Stimulated activated CD4-positive, alpha-beta T cell treated with anti-CD3 and anti-CD28 coated beads, Interleukin-15, amount 100 ng/mL, for 1 hour (primary cell): Measurements from ENCODE around the gene EGFLAM.

Experiments
- DNase-seq, 2 donors: peaks; one replicate each; pipeline ENCODE4 v3.0.0-alpha.2; 2020; ENCODE audit warnings: low read depth in 1 of 2, low spot score in 1 of 2

Gene EGFLAM

GRCh38 chr5:38445374-38446028 lies 187.1 kb downstream of the EGFLAM start:
- DNase-seq, result no peak

- DNase-seq, result no peak
Observed at GRCh38 chr5:38446029-38446522, 187.7 kb downstream of the EGFLAM start.

- no peak for DNase-seq
Observed at GRCh38 chr5:38447056-38447455, 188.7 kb downstream of the EGFLAM start.

GRCh38 chr5:38447786-38448185 lies 189.4 kb downstream of the EGFLAM start:
- DNase-seq, result no peak

DNA sequence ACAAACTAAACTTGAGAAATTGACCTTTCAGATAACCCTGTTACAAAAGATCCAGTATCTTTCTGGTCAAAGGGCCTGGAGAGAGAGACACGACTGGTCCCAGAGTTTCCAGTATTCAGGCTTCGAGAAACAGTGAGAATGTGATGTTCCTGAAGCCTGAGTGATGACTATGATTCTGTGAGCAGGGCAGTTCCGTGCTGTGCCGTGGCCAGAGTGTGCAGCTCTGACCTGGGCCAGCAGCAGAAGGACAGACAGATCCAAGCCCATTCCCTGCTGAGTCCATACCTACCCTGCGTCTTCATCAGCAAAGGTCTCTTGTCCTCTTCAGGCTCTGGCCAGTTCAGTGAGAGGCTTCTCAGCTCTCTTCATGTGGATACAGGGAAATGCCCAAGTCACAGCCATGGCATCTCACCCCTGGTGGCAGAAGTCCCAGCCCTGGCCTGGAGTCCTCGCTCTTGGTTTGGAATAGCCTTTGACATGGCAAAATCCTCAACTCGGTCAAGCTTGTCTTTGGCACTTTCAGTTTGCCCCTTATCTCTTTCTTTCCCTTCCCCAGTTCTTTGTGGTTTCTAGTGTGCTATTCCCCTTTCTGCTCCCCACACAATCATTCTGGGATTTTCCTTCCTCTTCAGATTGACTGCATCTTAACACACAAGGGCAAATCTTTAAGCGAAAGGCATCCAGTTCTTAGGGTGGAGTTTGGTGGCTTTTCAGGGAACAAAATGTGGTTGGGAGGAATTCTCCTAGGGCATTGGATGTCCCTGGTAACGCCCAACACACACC lies 190.4 kb downstream of the EGFLAM start:
- no peak for DNase-seq

- no peak for DNase-seq
Observed at GRCh38 chr5:38450627-38451026, 192.3 kb downstream of the EGFLAM start.

DNA sequence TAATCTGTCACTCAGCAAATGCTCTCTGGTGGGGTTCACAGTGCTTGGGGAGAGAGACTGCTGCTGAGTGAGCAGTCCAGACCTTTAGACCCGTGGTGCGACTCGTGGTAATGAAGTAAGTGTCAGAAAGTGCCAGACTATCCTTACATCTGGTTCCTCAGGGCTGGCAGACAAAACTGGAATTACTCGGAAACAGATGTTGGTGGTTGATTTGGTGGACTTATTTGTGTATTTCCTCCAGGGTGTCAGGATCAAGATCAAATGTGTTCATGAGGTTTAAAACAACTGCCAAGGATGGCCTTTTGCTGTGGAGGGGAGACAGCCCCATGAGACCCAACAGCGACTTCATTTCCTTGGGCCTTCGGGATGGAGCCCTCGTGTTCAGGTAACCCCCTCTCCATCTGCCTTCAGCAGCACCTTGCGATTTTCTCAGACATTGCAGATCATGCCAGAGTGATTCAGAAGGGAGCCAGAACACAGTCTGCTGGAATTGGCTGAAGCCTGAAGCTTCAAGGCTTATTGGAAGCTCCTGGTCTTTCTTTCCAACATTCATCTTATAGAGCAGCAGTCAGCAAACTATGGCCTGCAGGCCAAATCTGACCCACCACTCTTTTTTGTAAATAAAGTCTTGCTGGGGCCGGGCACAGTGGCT lies 192.8 kb downstream of the EGFLAM start:
- DNase-seq, result no peak

GRCh38 chr5:38452201-38452600 lies 193.8 kb downstream of the EGFLAM start:
- DNase-seq, result no peak

DNA sequence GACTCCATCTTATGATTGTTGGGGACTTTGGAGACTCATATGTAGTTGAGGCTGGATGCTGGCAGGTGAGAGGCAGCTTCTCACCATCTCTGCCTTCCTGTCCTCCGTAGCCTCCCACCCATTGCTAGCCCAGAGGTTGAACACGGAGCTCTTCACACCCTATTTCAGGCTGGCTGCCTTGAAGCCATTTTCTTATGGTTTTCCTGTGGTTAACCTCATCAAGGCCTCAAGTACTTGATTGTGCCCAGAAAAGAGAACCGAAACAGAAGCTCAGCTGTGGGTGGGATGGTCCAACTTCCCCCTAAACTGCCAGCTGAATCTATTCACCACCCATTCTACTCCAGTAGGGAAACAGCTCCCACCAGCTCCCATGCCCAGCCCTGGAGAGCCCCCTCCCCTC lies 195.1 kb downstream of the EGFLAM start:
- DNase-seq, result no peak

GRCh38 chr5:38453921-38454320 lies 195.6 kb downstream of the EGFLAM start:
- DNase-seq, result no peak

DNA sequence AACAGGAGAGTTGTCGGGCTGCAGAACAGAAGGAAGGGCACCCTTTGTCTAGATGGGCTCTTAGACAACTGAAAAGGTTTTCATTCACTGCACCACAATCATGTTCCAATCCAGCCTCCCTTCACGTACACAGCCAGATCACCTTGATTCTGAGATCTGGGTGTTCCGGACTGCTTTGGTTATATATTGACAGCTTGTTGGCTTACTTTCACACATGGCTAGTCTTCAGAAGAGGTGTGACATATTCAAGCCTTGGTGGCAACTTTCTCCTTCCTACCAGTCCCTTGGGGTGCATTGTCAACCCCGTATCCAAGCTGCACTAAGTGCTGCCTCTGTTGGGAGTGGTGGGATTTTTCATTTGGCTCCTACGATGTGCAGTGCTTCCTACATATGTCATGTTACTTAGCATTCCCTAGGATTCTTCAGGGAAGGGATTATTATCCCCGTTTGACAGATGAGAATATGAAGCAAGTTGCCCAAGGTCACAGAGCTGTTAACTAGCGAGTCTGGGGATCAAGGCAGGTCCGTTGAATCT lies 197.5 kb downstream of the EGFLAM start:
- no peak for DNase-seq

GRCh38 chr5:38456657-38457399 lies 198.5 kb downstream of the EGFLAM start:
- no peak for DNase-seq

- no peak for DNase-seq
Observed at GRCh38 chr5:38458174-38458573, 199.8 kb downstream of the EGFLAM start.

DNA sequence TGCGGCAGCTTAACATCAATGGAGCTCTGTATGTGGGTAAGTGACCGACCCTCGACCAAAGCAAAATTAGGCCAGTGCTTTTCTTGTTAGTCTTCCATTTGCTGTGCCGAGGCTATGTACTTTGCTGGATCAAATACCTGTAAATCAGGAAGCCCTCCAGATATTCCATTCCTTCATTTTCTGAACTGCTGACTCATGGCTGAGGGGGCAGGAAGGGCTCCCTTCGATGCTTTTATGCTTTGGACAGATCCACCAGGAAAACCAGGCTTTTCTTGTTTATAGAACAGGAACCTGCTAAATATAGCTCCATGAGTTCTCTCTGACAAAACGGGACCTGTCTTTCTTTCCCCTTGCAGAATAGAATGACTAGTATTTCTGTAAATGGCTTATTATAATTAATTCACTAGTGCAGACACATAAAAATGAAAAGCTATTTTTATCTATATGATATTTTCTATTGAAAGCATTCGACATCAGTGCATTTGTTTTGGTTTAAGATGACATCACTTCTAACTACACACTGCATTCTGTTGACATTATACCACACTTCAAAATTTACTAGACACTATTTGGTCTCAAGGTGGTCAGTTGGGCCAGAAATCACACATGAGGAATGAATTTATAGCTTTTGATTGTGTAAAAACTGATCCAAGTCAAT lies 204.7 kb downstream of the EGFLAM start:
- no peak for DNase-seq

DNA sequence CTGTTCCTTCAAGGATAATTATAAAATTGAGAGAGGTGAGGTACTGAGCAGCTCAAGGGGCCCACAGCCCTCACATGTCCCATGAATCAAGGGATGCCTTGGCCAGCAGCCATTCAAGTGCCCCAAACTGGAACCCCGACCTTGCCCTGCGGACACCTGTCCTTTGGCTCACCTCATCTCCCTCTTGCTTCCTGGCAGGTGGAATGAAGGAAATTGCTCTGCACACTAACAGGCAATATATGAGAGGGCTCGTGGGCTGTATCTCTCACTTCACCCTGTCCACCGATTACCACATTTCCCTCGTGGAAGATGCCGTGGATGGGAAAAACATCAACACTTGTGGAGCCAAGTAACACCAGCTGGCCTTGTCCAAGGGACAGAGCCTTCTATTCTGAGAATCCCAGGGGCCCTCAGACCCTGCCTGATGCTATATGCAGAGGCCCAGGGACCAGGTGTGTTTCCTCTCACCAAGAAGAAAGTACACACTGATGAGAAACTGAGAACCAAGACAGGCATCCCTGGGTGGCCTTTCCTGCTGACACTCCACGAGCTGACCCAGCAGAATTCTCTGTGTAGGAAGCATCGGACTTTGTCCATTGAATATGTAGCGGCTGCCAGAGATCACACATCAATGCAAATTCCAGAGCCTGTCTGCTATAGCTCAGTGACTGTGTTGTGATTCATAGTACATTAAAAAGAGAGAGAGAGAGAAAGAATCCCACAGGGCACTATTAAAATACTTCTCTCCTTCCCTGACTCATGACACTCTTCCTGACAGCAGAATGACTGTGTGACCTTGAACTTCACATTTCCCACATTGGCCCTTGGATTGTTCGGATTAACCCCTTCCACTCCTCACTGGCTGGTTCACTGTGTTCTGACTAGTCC lies 205.5 kb downstream of the EGFLAM start:
- no peak for DNase-seq

DNA sequence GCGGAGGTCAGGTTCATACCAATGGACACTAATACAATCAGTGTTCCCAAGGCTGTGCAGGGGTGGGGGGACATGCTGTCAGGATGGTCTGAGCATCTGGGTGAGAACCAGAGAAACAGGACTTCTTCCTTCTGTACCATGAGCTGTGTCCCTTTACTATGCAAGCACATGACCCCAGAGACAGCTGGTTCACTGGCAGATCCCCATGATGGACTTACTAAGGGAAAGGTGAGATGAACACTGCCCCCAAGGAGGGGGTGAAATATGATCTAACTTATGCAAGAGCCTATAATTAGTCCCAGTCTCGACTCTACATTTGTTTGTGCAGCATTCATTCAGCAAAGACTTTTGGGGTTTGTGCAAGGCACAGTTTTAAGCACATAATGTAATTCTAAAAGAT lies 206.7 kb downstream of the EGFLAM start:
- DNase-seq, result no peak

DNA sequence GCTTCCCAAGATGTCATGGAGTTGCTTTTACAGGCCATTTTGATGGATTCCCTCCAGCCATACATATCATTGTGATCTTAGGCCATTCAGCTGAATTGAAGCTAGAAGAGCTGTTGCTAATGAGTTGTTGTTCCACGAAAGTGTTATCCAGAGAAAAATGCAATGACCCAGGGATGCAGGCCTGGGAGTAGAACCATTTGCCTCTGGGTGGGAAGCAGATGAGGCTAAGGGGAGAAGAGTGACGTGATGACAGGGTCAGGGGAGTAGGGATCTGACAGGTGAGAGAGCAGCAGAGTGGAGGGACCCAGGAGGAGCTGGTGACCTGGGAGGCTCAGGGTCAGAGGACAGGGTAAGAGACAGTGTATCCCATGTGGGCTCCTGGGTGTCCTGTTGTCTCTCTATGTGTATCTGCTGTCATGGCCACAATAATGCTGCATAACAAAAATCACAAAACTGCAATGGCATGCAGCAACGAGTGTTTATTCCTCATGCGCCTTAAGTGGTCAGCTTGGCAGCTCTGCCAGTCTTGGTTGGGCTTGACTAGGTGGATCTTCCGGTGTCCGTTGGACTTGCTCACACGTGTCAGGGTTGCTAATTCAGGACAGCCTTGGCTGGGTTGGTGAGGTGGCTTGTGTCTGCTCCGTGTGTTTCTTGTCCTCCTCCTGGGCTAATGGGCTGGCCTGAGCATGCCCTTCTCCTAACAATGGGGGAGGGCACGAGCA lies 207.5 kb downstream of the EGFLAM start:
- DNase-seq, result no peak

DNA sequence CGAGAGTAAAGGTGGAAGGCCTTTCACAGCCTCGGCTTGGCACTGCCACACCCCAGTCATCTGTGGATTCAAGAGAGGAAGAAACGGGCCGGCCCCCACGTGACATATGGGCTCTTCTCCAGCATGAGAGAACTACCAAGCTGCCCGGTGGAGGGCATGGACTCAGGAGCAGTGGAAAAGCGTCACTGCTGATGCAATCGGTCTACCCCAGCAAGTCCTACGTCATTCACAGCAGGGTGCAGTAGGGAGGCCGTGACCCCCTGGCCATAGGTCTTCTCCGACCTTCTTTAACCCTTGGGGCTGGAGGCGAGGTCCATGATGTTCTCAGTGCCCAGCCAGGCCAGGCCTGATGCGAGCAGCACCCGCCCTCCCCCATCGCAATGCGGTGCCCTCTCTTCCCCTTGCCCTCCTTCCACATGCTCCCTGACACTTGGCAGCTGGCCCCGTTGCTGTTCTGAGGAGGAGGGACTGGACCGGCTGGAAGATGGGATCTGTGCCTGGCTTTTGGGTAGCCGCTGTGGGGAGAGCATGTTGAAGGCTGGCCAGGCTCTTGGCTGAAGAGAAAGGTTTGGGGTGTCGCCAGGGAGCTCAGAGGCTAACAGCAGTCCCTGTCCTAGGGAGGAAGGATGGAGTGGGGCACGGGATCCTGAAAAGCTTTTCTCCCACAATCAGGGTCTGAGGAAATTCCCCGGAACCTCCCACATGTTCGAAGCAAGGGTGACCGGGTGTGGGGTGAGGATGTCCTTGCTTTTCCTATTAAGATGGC lies 208.2 kb downstream of the EGFLAM start:
- no peak for DNase-seq
